Measurements from ENCODE around the gene OPA1.

DNA sequence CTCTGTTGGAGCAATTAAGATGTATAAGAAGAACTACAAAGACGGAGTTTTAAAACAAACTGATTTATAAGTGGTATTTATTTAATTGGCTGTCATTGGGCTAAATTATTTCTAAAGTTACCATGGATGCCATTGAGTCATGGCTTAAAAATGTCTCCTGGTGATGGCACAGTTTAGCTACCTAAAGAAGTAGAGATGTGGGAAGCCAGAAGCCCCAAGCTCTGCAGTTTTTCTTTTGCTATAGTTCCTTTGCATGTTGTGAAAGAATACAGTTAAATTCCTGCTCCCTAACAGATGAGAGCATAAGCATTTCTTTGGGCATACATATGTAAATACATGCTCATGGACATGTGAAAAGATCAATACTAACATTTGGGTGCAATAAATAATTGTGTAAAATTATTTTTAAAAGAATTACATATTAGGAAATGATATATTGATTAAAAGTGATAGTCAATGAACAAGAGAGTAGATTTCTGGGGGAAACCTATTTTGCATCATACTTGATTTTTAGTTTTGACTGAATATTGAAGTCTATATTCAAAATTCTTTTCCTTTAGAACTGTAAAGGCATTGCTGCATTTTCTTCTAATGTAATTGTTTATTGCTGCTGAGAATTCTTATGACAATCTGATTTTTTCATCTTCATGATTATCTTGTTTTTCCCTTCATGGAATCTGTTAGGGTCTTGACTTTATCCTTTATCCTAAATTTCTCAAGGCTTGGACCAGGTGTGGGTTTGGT, 2.1 kb downstream of the OPA1 start:
- TF ChIP-seq, protein P1, sequence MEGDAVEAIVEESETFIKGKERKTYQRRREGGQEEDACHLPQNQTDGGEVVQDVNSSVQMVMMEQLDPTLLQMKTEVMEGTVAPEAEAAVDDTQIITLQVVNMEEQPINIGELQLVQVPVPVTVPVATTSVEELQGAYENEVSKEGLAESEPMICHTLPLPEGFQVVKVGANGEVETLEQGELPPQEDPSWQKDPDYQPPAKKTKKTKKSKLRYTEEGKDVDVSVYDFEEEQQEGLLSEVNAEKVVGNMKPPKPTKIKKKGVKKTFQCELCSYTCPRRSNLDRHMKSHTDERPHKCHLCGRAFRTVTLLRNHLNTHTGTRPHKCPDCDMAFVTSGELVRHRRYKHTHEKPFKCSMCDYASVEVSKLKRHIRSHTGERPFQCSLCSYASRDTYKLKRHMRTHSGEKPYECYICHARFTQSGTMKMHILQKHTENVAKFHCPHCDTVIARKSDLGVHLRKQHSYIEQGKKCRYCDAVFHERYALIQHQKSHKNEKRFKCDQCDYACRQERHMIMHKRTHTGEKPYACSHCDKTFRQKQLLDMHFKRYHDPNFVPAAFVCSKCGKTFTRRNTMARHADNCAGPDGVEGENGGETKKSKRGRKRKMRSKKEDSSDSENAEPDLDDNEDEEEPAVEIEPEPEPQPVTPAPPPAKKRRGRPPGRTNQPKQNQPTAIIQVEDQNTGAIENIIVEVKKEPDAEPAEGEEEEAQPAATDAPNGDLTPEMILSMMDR (IDR thresholded peaks at IDR 0.05; ENCODE audit: low read depth, low read length, missing input control) = no peak
- TF ChIP-seq GABPA (IDR thresholded peaks at IDR 0.05 in 1 of 2, conservative IDR thresholded peaks at IDR 0.05 in 1 of 2) = no peak
- TF ChIP-seq, protein P2, sequence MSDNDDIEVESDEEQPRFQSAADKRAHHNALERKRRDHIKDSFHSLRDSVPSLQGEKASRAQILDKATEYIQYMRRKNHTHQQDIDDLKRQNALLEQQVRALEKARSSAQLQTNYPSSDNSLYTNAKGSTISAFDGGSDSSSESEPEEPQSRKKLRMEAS (IDR thresholded peaks at IDR 0.05) = no peak
- TF ChIP-seq TAF1 (conservative IDR thresholded peaks at IDR 0.05) = no peak
- no peak for TF ChIP-seq YY1 (IDR thresholded peaks at IDR 0.05)
